Cardiac muscle cell (in vitro differentiated cells and primary cell): ENCODE results near the gene CMTM4. TPM values are rescaled to one million over a fixed set of nuclear protein-coding genes. Genes with fewer than 3 reads are reported as not detected.
A peak's percentile ranks its signal among the peaks of the same experiment; 100 is the strongest.
"Not testable (repeated sequence)": the region's sequence is repeated elsewhere in the genome, so short reads cannot be mapped to it uniquely, and the experiment has no call there.

ENCODE experiments used
- DNase-seq, 2 donors: peaks; one replicate each; pipeline versions ENCODE4 v3.0.0 to v3.0.0-alpha.2; 2010 to 2017; ENCODE audit warnings: low read depth in 1 of 2, low spot score in 1 of 2
- H3K27ac ChIP-seq: fragments of 200-600 bp; sonication (generic); 2 replicates; pipeline ENCODE4 v1.5.1; 2016
- H3K27me3 ChIP-seq: fragments of 200-600 bp; sonication (generic); 2 replicates; pipeline ENCODE4 v1.6.0; 2016; ENCODE audit warnings: control low read depth
- H3K36me3 ChIP-seq: fragments of 200-600 bp; sonication (generic); 2 replicates; pipeline ENCODE4 v1.5.1; 2016; ENCODE audit warnings: control low read depth
- H3K4me1 ChIP-seq: fragments of 200-600 bp; sonication (generic); 2 replicates; pipeline ENCODE4 v1.8.1; 2017; ENCODE audit warnings: low read depth, mild to moderate bottlenecking, mixed run types
- H3K4me3 ChIP-seq: fragments of 200-600 bp; sonication (generic); 2 replicates; pipeline ENCODE4 v1.5.1; 2016; ENCODE audit warnings: mild to moderate bottlenecking
- H3K9me3 ChIP-seq: fragments of 200-600 bp; sonication (generic); 2 replicates; pipeline ENCODE4 v1.5.1; 2017; ENCODE audit warnings: low read depth, mild to moderate bottlenecking, control low read depth
- CTCF ChIP-seq: IDR thresholded peaks from 2 replicates; pipeline ENCODE4 v1.5.1; 2012; ENCODE audit warnings: low read depth, mild to moderate bottlenecking, low read length
- polyA plus RNA-seq: library from polyadenylated mRNA; unstranded; fragments of >200 nt; fragmentation: Nextera tagmentation; extraction: Ambion mirVana; gene quantifications from 2 replicates; pipeline ENCODE4 v1.2.1, GENCODE V29; 2016
- total RNA-seq: library from RNA; depleted of rRNA; stranded (reverse); fragments of >200 nt; gene quantifications from 2 replicates; pipeline ENCODE4 v1.2.3, GENCODE V29; 2016

Gene CMTM4
- total and polyA plus RNA-seq, 2 experiments from 2014 or later = 19.7 to 61.6 TPM

GRCh38 chr16:66616169-66616568 lies 80.4 kb downstream of the CMTM4 start:
- Histone ChIP-seq H3K27me3 (no peaks in the 10 kb centered on the region), H3K27ac (no peak overlapping the region), H3K4me3 (no peak overlapping the region), H3K9me3 (no peaks in the 10 kb centered on the region), H3K4me1 (peaks cover 52% of the 10 kb centered on the region), H3K36me3 (peaks cover 17% of the 10 kb centered on the region)
- DNase-seq = peak in 1 of 2 donors; percentile 22
- TF ChIP-seq CTCF = no peak

- Histone ChIP-seq H3K4me3 (no peak overlapping the region), H3K27ac (no peak overlapping the region), H3K36me3 (peaks cover 32% of the 10 kb centered on the region), H3K4me1 (peaks cover 33% of the 10 kb centered on the region), H3K9me3 (no peaks in the 10 kb centered on the region), H3K27me3 (no peaks in the 10 kb centered on the region)
- no peak for DNase-seq
- TF ChIP-seq CTCF = no peak
Observed at GRCh38 chr16:66614161-66614802, 82.3 kb downstream of the CMTM4 start.

- Histone ChIP-seq H3K4me3 (no peak overlapping the region), H3K36me3 (peaks cover 32% of the 10 kb centered on the region), H3K27me3 (no peaks in the 10 kb centered on the region)
Observed at GRCh38 chr16:66612422-66612821, 84.1 kb downstream of the CMTM4 start.

GRCh38 chr16:66611911-66612310 lies 84.6 kb downstream of the CMTM4 start:
- H3K4me3 ChIP-seq, H3K27ac ChIP-seq, DNase-seq, H3K27me3 ChIP-seq, H3K9me3 ChIP-seq, H3K4me1 ChIP-seq: not testable (repeated sequence)
- peaks cover 32% of the 10 kb centered on the region for H3K36me3 ChIP-seq

More at GRCh38 chr16:66612422-66612821, 84.1 kb downstream of the CMTM4 start:
- no peak for TF ChIP-seq CTCF
- DNase-seq = no peak
- Histone ChIP-seq H3K9me3 (no peaks in the 10 kb centered on the region), H3K4me1 (peaks cover 14% of the 10 kb centered on the region), H3K27ac (no peak overlapping the region)

- DNase-seq = no peak
- H3K9me3 ChIP-seq = no peaks in the 10 kb centered on the region
- no peaks in the 10 kb centered on the region for H3K27me3 ChIP-seq
- peaks cover 8% of the 10 kb centered on the region for H3K4me1 ChIP-seq
- TF ChIP-seq CTCF = no peak
- no peak overlapping the region for H3K27ac ChIP-seq
- no peak overlapping the region for H3K4me3 ChIP-seq
- H3K36me3 ChIP-seq = peaks cover 32% of the 10 kb centered on the region
Observed at GRCh38 chr16:66610111-66610820, 86.3 kb downstream of the CMTM4 start.

- peaks cover 31% of the 10 kb centered on the region for H3K36me3 ChIP-seq
- no peak for DNase-seq
- peaks cover 8% of the 10 kb centered on the region for H3K4me1 ChIP-seq
- TF ChIP-seq CTCF = no peak
- no peaks in the 10 kb centered on the region for H3K27me3 ChIP-seq
- H3K9me3 ChIP-seq = no peaks in the 10 kb centered on the region
- no peak overlapping the region for H3K4me3 ChIP-seq
- no peak overlapping the region for H3K27ac ChIP-seq
Observed at GRCh38 chr16:66609139-66609510, 87.4 kb downstream of the CMTM4 start.
